ENCODE data around the gene TLE7. TPM values are rescaled to one million over a fixed set of nuclear protein-coding genes. Genes with fewer than 3 reads are reported as not detected.

Gene TLE7
- total RNA-seq, 4 donors from 2014 or later, result not detected

GRCh38 chr16:71484006-71484893, 42.4 kb upstream of the TLE7 start:
- WGBS, 2 donors, result 0 to 1% methylated on average over 19 to 41 of the region's 44 CpGs
- peak overlapping the region; percentile 66 to 94 (median 78) for H3K4me3 ChIP-seq
- intact Hi-C loops (cut with DNase I), result no loop called here
- H3K27me3 ChIP-seq, result no peaks in the 10 kb centered on the region
- TF ChIP-seq CTCF (IDR thresholded peaks at IDR 0.05) (no peak), POLR2A (IDR thresholded peaks at IDR 0.05) (peak in 2 of 4 donors; percentile 68 to 71)
- H3K27ac ChIP-seq, result peak overlapping the region; percentile 91 to 98 (median 96)
- H3K36me3 ChIP-seq, result no peaks in the 10 kb centered on the region
- peaks cover 0 to 17% (median 7%) of the 10 kb centered on the region in 3 donors for H3K4me1 ChIP-seq
- no peaks in the 10 kb centered on the region for H3K9me3 ChIP-seq
- DNase-seq, result peak; percentile 17

GRCh38 chr16:71482569-71482968, 40.7 kb upstream of the TLE7 start:
- intact Hi-C loops (cut with DNase I), result no loop called here
- H3K27ac ChIP-seq, result no peak overlapping the region
- 78 to 79% methylated on average over 3 to 5 of the region's 5 CpGs for WGBS, 2 donors

DNA sequence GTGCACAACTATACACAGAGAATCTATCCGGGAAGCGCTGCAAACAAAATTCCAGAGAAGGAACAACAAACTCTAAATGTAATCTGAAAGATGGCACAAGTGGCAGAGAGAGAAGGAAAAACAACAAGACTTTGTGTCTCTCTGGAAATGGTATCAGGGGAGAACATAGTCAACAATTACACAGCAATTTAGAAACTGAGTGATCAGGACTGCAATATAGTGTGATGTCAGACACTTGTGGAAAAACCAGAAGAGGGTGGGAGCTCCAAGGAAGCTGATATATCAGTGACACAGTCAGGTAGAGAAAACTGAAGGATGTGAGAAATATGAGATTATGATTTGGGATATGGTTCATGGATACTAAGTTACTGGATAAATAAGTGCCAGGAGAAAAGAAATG, 39.1 kb upstream of the TLE7 start:
- DNase-seq, result no peak
- WGBS, 2 donors, result 90 to 95% methylated on average over 2 of the region's 2 CpGs
- H3K4me3 ChIP-seq, result no peak overlapping the region

More at GRCh38 chr16:71482569-71482968, 40.7 kb upstream of the TLE7 start:
- DNase-seq, result no peak
- no peak for TF ChIP-seq CTCF (IDR thresholded peaks at IDR 0.05)
- TF ChIP-seq POLR2A (IDR thresholded peaks at IDR 0.05), result no peak
- H3K27me3 ChIP-seq, result no peaks in the 10 kb centered on the region
- no peaks in the 10 kb centered on the region for H3K9me3 ChIP-seq
- H3K4me3 ChIP-seq, result no peak overlapping the region
- H3K36me3 ChIP-seq, result peaks cover 0 to 14% (median 0%) of the 10 kb centered on the region in 3 donors
- H3K4me1 ChIP-seq, result peaks cover 0 to 17% (median 7%) of the 10 kb centered on the region in 3 donors

DNA sequence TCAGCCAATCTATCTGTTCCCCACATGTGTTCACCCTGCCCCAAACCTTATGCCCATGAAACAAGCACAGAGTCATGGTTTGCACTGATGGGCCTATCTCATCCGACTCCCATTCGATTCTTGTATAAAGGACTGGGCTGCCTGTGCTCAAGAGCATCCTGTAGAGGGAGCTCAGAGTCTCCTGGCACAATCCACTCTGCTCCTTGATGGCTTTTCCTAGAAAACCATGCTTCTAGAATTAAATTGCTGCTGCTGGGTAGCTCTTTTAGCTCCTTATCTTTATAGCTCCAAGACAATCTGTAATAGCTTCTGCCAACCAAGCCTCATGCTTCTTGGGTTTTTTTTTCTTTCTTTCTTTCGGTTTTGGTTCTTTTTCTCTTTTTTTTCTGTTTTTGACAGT, 37.6 kb upstream of the TLE7 start:
- no peak for DNase-seq
- WGBS, 2 donors, result 60 to 75% methylated on average over 3 of the region's 3 CpGs
- Histone ChIP-seq H3K4me3 (no peak overlapping the region), H3K36me3 (peaks cover 0 to 45% (median 0%) of the 10 kb centered on the region in 3 donors), H3K9me3 (no peaks in the 10 kb centered on the region), H3K27me3 (no peaks in the 10 kb centered on the region), H3K4me1 (peaks cover 0 to 11% (median 3%) of the 10 kb centered on the region in 3 donors), H3K27ac (no peak overlapping the region)
- intact Hi-C loops (cut with DNase I), result no loop called here
- TF ChIP-seq POLR2A (IDR thresholded peaks at IDR 0.05) (no peak), CTCF (IDR thresholded peaks at IDR 0.05) (peak in 2 of 6 experiments; percentile 19 to 34)

More for the DNA sequence above, 39.1 kb upstream of the TLE7 start:
- Histone ChIP-seq H3K9me3 (no peaks in the 10 kb centered on the region), H3K36me3 (peaks cover 0 to 30% (median 0%) of the 10 kb centered on the region in 3 donors), H3K27ac (no peak overlapping the region), H3K27me3 (no peaks in the 10 kb centered on the region), H3K4me1 (peaks cover 0 to 17% (median 7%) of the 10 kb centered on the region in 3 donors)
- intact Hi-C loops (cut with DNase I), result no loop called here
- no peak for TF ChIP-seq POLR2A (IDR thresholded peaks at IDR 0.05)
- no peak for TF ChIP-seq CTCF (IDR thresholded peaks at IDR 0.05)

DNA sequence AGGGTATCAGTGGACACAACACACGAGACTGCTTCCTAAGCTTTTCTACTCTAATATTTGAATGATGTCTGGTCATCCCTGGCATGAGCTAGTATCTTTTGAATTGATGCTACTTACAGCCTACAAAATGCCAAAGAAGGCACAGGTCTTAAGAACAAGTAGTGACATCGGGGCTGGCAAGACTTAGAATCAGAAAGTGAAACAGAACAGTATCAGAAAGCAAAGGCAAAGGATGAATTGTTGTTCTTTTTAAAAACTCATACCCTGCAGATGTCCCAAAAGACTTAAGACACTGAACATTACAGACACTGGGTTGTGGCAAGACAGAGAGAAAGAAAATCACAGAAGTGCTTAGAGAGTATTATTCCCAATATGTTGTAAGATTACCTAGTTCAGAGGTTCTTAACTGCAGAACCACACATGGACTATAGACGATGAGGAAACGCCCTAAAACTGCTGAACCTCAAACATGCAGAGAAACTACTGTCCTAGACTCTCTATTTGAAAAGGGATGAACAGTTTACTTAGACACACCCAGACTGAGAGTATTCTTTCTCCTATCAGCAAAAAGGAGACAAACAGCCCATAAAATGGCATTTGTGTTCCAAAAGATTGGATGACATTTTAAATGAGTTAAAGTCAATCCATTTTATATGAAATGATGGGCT, 34.7 kb upstream of the TLE7 start:
- H3K4me3 ChIP-seq, result no peak overlapping the region
- H3K9me3 ChIP-seq, result no peaks in the 10 kb centered on the region
- TF ChIP-seq CTCF (IDR thresholded peaks at IDR 0.05), result no peak
- no peak for TF ChIP-seq POLR2A (IDR thresholded peaks at IDR 0.05)
- H3K4me1 ChIP-seq, result no peaks in the 10 kb centered on the region
- no peaks in the 10 kb centered on the region for H3K27me3 ChIP-seq
- peaks cover 0 to 66% (median 0%) of the 10 kb centered on the region in 3 donors for H3K36me3 ChIP-seq
- H3K27ac ChIP-seq, result no peak overlapping the region
- DNase-seq, result no peak
- intact Hi-C loops (cut with DNase I), result no loop called here
- WGBS, 2 donors, result 89 to 91% methylated on average over 4 of the region's 4 CpGs
